ENCODE results near the gene RBBP9.
"Not testable (repeated sequence)": the region's sequence is repeated elsewhere in the genome, so short reads cannot be mapped to it uniquely, and the experiment has no call there.

Gene RBBP9

DNA sequence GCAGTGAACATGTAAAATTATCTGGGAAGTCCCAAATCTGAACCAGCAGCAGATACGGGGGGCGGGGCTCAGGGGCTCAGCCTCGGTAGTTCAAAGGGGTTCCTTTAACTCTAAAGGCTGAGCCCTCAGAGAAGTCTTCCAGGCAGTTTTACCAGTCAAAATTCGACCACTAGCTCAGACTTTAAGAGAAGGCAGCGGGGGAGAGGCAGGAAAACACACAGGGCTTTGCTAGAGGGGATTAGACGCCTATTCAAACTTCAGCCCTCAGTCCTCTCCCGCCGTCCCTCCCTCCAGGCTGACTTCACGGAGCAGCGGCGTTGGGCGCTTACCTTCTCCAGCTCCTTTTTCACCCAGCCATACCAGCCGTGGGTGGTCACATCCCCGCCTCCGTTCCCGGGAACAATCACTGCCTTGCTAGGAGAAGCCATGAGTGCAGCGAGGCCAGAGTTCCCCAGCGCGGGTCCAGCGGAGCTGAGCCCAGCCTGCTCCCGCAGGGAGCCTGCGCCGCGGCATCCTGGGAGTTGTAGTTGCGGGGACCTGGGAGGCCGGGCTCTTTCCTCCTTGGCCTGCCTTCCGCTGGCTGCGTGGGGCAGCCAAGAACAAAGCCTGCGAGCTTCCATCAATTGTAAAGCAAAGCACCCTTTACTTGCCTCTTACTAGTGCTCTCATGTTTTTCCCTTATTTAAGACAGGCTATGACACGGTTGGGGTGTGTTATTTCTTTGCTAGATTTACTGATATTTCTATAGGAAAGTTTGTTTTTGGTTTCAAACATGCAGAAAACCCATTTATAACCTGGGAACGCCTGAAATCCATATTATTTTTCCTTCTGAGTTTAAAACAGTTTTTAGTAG lies at the start of gene RBBP9:
RBBP9 (minus strand) TSS at position 486 of the 853 bp plus-strand sequence; CDS start at position 428, 58 bp downstream.
- DNase-seq = peak; percentile 93

DNA sequence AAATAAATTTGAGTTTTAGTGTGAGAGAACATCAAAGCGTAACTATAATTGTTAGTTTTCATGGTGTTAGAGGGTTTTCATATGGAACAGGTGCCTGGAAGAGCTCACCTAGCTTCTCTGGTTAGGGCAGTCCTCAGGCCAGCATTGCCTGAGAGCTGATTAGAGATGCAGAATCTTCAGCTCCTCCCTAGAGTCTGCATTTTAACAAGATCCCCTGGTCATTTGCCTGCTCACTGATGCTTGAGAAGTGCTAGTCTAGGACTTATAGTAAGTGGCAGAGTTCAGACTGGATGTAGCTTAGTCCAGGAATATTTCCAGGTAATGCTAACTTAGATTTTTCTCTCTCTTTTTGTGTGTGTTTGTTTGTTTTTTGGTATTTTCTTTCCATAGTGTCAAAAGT lies 48.5 kb upstream of the RBBP9 start:
- DNase-seq = no peak

DNA sequence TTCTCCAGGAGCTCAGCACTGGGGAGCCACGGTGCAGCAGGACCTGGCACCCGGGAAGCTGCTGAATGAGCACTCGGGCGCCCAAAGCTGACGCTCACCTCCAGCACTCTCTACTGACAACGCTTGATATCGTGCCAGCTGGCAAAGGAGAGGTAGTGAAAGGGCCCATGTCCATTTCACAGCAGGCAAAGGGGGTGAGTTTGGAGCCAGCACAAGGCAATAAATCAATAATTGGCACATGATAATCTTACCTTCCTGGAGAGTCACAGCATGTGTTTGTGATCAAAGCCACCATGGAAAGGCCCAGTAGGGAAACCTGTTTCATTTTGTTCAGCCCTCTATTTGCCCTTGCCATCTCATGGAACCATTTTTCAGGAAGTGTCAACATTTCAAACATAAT lies 46.9 kb upstream of the RBBP9 start:
- DNase-seq = no peak

DNA sequence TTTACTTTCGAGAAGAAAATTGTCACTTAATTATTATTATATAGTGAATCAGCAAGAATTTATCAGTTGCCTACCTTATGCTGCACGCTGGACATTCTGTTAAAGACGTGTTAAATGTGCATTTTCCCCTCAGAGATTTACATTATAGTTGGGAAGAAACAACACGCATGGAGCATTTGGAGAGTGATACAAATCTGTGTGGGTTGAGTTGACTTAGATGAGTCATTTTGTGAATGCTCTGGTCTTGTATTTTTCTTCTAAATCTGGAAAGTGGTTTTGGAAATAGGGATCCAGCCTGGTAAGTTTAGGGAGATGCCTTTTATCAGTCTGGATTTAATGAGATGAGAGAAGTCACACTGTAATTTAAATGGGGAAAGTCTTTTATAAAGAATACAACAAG lies 46.2 kb upstream of the RBBP9 start:
- no peak for DNase-seq

DNA sequence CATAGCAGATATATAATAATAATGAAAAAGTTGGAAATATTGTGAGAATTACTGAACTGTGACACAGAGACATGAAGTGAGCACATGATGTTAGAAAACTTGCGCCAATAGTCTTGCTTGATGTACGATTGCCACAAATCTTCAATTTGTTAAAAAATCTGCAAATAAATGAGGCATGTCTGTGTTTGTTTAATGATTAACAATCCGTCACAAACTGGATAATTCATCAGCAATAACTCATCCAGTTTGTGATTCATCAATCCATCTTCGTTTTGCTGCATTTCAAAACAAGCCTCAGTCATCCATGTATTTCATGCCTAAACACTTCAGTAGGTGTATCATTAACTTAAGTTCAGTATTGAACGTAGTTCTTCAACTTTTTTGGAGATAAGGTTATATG lies 44.7 kb upstream of the RBBP9 start:
- no peak for DNase-seq

DNA sequence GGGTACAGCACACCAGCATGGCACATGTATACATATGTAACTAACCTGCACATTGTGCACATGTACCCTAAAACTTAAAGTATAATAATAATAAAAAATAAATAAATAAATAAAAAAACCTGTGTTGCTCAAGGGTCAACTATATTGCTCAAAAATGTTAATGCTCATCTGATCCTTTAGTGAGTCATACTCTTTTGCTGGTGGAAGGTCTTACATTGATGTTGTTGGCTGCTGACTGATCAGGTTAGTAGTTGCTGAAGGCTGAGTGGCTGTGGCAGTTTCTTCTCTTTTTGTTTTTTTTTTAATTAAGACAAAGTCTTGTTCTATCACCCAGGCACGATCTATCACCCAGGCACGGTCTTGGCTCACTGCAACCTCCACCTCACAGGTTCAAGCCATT lies 40.6 kb upstream of the RBBP9 start:
- DNase-seq = no peak

DNA sequence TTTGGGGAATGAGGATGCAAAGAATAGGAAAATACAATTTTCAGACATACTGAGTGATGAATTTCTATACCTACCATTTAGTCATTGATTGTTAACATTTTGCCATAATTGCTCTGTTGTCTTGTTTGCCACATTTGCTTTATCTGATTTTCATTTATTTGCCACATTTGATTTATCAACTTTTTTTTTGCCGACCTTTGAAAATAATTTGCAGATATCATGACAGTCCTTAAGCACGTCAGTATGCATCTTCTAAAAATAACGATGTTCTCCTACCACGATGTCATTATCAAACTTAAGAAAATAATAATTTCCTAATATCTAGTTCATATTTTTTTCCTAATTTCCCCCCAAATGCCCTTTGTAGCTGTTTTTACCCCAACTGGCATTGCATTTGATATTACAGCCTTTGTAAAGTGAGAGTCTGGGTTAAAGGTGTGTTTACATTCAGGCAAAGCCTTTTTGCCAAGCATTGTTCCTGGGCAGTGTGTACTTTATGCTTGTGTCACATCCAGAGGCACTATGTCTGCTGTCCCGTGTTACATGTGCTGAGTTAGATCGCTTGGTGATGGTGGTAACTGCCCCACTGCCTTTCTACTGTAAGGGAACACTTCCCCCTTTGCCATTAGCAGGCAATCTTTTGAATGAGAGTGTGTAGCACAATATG lies 37.1 kb upstream of the RBBP9 start:
- no peak for DNase-seq

DNA sequence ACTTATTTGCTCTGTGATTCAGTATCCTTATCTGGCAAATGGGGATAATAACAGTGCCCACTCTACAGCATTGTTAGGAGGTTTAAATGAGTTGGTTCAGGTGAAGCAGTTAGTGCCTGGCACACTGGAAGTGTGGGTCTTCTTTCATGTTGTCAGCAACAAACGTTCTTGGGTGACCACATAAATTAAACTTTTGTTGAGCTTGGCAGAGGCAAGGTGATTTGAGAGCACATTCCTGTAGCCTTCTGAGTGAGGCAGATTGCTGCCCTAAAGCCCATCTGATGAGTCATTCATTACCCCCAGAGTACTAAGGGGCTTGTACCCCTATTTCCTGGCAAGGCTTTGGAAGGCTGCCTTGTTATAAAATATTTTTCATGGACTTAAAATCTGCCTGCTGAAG lies 36.5 kb upstream of the RBBP9 start:
- DNase-seq = no peak

DNA sequence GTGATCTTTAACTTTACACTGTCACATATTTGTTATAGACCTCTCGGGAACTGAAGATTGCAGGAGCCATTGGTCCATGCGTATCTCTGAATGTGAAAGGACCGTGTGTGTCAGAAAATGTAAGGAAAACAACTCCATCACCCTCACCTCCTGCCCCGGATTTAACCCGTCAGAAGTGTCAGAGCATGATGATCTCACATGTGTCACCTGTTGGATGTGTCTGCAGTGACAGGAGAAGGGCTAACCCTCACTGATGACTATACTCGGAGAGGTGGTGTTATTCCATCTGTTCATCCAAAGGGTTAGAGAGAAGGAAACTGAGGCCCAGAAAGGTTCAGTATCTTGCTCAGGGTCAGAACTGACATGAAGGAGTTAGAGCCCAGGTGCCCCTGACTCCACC lies 35.6 kb upstream of the RBBP9 start:
- no peak for DNase-seq

DNA sequence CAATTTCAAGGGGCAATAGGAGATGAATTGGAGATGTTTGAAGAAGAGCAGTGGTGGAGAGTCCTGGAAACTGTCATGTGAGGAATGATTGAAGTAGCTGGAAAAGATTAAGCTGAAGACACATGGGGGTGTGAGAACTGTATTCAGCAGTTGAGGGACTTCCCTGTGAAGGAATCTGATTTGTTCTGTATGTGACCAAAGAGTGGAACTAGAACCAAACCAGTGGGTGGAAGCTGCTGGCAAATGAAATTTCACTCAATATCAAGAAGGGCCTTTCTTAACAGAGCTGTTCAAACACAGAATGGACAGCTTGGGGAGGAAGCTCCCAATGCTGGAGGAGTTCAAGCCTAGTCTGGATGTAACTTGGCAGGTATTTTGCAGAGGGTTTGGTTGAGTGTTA lies 32.0 kb upstream of the RBBP9 start:
- no peak for DNase-seq

DNA sequence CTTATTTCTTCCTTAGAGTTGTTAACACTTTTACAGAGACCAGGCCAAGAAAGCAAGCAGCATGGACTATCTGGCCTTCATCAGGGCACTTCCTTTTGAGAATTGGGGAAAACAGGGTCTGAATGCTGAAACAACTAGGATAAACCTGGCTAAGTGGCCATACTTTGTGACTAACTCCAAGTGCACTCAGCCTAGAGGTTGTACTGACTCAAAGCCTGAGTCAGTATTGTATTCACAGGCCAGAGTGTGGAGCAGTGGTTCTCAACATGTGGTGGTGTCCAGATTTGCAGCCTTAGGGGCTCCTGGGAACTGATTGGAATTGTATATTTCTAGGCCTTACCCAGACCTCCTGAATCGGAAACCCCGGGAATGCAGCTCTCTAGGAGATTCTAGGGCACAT lies 30.8 kb upstream of the RBBP9 start:
- no peak for DNase-seq

DNA sequence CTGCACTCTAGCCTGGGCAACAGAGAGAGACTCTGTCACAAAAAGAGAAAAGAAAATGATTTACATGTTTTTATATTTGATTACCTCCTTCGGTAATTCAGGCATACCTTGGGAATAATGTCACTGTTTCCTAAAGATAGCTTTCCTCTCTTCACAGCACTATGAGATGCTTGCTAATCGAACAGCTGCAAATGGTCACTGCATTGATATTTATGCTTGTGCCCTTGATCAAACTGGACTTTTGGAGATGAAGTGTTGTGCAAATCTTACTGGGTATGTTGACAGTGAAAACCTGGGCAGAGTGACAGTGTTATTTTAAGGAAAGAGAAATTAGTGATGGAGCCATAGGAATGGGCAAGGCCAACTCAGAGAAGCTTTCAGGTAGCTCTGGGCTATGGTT lies 30.3 kb upstream of the RBBP9 start:
- no peak for DNase-seq

DNA sequence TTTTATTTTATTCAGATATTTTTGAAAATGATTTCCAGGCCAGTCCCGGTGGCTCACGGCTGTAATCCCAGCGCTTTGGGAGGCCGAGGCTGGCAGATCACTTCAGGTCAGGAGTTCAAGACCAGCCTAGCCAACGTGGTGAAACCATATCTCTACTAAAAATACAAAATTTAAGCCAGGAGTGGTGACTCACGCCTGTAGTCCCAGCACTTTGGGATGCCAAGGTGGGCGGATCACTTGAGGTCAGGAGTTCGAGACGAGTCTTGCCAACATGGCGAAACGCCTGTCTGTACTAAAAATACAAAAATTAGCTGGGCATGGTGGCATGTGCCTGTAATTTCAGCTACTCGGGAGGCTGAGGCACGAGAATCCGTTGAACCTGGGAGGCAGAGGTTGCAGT lies 29.7 kb upstream of the RBBP9 start:
- not testable (repeated sequence) for DNase-seq

DNA sequence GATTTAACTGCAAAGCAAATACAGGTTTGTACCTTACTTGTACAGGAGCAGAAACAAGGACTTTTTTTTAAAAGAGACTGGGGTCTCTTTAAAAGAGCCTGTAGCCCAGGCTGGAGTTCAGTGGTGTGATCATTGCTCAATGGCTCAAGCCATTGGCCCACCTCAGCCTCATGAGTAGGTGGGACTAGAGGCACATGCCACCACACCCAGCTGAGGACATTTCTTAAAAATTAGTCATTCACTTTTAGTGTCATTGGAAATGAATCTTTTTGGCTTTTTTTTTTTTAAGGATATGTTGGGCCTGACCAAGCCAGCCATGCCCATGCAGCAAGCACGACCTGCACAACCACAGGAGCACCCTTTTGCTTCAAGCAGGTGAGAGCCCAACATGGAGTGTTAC lies 27.6 kb upstream of the RBBP9 start:
- DNase-seq = no peak

DNA sequence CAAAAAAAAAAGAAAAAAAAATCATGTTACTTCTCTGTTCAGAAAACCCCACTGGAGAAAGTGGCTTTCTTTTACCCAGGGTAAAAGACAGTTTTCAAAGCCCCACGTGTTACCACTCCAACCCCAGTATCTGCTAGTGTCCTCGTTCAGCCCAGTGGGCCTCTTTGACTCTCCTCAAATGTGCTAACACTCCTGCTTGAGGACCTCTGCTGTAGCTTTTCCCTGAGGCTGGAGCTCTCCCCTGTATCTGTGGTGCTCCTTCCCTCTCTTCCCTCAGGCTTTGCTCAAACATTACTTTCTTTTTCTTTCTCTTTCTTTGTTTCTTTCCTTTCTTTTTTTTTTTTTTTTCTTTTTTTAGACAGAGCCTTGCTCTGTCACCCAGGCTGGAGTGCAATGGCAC lies 26.0 kb upstream of the RBBP9 start:
- no peak for DNase-seq

DNA sequence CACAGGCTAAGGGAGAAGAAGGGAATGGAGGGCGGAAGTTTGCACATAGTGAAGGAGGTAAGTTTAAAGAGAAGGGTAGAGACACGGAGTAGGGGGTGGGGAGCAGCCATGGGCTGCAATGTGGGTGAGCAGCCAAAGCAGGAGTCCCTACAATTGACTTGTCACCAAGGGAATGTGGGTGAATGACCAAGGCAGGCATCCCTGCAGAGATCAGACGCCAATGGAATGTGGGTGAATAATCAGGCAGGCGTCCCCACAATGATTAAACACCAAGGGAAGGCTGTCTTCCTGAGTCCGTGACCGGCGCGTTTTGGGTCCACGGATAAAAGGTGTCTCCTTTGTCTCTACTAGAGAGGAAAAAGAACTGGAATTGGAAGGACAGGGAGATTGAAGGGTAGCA lies 25.0 kb upstream of the RBBP9 start:
- DNase-seq = not testable (repeated sequence)

DNA sequence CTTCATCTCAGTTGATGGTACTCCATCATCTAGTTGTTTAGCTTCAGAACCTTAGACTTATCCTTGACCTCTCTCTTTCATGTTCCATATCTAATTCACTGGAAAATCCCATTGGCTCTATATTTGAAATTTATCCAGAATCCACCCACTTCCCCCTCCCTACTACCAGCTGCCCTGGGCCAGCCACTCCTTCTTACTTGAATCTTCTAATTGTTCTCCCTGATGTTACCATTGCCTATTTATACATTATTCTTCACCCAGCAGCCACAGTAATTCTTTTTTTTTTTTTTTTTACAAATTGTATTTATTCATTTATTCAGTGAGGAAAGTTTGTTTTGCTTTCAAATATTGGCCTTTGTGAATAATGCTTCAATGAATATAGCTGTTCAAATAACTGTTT lies 18.9 kb upstream of the RBBP9 start:
- no peak for DNase-seq

DNA sequence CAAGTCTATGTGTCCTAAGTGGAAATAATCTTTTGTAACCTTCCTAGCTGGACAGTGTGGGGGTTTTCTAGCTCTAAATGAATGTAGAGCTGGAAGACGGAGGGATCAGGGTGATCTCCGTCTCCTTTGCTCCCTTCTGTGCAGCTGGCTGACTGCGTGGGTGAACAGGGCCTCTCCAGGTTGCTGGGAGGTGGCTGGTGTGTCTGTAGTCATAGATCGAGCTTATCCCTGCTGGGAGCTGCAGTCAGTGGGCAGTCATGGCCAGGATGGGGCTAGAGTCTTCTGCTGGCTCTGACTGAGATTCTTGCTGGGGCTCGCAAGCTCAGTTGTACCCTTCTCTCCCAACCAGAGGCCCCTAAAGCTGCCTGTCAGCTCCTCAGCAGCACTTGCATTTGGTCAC lies 17.1 kb upstream of the RBBP9 start:
- no peak for DNase-seq

DNA sequence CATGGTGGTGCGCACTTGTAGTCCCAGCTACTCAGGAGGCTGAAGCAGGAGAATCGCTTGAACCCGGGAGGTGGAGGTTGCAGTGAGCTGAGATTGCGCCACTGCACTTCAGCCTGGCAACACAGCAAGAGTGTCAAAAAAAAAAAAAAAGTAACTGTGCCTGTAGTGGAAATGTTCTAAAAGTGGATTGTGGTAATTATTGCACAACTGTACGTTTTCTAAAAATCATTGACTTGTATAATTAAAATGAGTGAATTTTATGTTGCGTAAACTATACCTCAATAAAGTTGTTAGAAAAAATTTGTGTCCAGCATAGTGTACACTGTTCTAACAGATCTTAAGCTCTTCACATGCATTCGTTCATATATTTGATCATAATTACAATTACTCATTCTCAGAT lies 16.2 kb upstream of the RBBP9 start:
- DNase-seq = no peak

DNA sequence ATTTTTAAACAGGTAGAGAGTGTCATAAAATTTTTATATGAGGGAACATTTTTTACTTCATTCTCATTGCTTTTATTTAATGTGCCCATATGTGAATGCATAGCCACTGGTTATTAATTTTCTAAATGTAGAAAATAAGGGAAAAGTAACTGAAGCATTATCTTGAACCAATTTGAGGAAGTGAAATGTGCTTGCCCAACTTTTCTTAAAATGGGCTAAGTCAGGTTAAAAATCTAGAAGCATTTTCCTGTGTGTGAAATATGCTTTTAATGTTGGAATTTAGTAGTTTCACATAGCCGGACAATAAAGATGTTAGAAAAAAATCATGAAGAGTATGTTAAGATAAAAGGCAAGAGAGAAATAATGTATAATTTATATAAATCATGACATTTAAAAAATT lies 14.5 kb upstream of the RBBP9 start:
- no peak for DNase-seq

DNA sequence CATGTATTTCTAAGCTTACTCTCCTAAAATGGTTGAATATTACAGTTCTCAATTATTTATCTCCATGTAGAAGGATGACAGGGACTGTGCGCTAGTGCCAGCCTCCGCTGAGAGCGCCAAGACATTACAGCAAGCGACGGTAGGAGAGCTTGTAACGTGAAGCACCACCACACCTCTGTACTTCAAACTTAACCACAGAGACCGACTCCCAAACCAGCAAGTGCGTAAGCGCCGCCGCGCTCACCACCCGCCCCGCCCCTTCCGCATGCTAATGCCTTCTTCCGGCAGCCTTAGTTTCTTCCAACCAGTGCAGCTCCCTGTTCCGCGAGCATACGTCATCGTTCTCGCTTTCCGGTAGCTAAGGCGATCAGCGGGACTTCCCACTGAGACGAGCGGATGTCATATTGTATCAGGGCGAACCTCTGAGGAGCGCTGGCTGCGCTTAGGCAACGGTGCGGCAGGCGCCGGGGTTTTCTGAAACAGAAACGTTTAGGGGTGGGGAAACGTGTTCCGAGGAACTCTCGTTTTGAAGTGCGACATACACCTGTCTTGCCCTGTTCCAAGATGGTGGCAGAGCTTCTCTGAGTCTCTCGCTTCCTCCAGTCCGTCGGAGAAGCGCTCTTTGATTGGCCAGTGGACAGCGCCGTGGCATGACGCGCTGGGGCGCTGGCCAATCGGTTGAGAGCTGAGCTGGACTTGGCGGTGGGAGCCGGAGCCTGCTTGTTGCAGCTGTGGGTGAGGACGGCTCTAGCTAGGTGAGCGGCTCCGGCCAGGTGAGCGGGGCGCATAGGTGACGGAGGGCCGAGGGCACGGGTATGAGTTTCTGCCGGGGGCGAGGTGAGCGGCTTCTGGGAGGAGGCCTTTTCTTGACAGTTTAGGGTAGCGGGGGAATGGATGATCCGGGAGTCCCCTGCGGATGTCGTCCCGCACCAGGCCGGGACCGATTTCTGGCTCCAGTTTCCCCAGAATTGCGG lies 10.5 kb upstream of the RBBP9 start, which contains the start of gene SEC23B:
SEC23B (plus strand) TSS at position 723 of the 974 bp plus-strand sequence. CDS start 2,896 bp downstream, outside the sequence.
- peak; percentile 99 for DNase-seq

DNA sequence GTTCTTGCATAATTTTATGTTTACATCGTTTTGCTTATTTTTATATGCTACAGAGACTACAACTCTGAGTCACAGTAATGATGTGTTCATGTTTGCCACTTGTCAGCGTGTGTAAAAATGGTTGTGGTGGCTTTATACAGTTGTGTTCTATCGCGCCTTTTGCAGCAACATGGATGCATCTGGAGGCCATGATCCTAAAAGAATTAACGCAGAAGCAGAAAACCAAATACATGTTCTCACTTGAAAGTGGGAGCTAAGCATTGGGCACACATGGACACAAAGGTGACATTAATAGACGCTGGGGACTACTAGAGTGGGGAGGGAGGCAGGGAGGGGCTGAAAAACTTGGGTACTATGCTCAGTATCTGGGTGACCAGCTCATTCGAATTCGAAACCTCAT lies 9.7 kb upstream of the RBBP9 start:
- peak; percentile 22 for DNase-seq

DNA sequence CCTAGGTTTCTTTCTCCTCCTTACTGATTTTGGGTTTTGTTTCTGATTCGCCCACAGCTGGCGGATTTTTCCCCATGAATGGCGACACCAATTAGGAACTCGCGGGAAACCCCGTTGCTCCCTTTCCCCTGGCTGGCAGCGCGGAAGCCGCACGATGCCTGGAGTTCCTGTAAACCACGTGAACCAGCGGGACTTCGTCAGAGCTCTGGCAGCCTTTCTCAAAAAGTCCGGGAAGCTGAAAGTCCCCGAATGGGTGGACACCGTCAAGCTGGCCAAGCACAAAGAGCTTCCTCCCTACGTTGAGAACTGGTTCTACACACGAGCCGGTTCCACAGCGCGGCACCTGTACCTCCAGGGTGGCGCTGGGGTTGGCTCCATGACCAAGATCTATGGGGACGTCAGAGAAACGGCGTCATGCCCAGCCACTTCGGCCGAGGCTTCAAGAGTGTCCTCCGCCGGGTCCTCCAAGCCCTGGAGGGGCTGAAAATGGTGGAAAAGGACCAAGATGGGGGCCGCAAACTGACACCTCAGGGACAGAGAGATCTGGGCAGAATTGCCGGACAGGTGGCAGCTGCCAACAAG lies 7.5 kb upstream of the RBBP9 start:
- no peak for DNase-seq
